Uterus (tissue), 4 donors: ENCODE data around the gene EIF5A. TPM values are rescaled to one million over a fixed set of nuclear protein-coding genes. Genes with fewer than 3 reads are reported as not detected.

Experiments used
- DNase-seq, 2 donors: peaks; one replicate each; pipeline ENCODE4 v3.0.0-alpha.2; 2019 to 2020
- H3K27ac ChIP-seq, 2 donors: fragments of 200-600 bp; sonication (generic); 1 replicate in 1 of 2; 2 replicates in 1 of 2; pipeline ENCODE4 v1.5.1; 2016 to 2018
- H3K27me3 ChIP-seq, 2 donors: fragments of 200-600 bp; sonication (generic); one replicate each; pipeline ENCODE4 v1.5.1; 2018 to 2019; ENCODE audit warnings: control low read depth in 1 of 2
- H3K36me3 ChIP-seq, 2 donors: fragments of 200-600 bp; sonication (generic); one replicate each; pipeline ENCODE4 v1.5.1; 2019; ENCODE audit warnings: control low read depth in 1 of 2
- H3K4me1 ChIP-seq, 2 donors: fragments of 200-600 bp; sonication (generic); one replicate each; pipeline ENCODE4 v1.5.1; 2018 to 2019; ENCODE audit warnings: control low read depth in 1 of 2
- H3K4me3 ChIP-seq, 2 donors: fragments of 200-600 bp; sonication (generic); 1 replicate in 1 of 2; 2 replicates in 1 of 2; pipeline ENCODE4 v1.5.1; 2018 to 2019; ENCODE audit warnings: mild to moderate bottlenecking in 1 of 2
- H3K9me3 ChIP-seq, 2 donors: fragments of 200-600 bp; sonication (generic); one replicate each; pipeline ENCODE4 v1.5.1; 2019; ENCODE audit warnings: control low read depth in 1 of 2
- POLR2A ChIP-seq, 2 donors: fragments of 450-650 bp; IDR thresholded peaks; one replicate each; pipeline ENCODE4 v1.6.1; 2016; ENCODE audit warnings: antibody characterized with exemption in 2 of 2, mild to moderate bottlenecking in 1 of 2, moderate library complexity in 1 of 2
- intact Hi-C: fragments of 100-400 bp; cut with DNase I; formaldehyde crosslinking; loops from one replicate; pipeline ENCODE4 v1.15.1; 2023; ENCODE audit warnings: low total_unique reads
- total RNA-seq, 4 donors: library from RNA; depleted of rRNA in 3 of 4; stranded (reverse); fragments of >200 nt in 3 of 4; gene quantifications; one replicate each; pipeline versions ENCODE4 v1.1.0 to v1.2.4, GENCODE V29; 2014 to 2023
- TF ChIP-seq, protein P1 (sequence below), 4 experiments: fragments of 200-600 bp in 2 of 4; fragments of 450-650 bp in 2 of 4; sonication (generic) in 2 of 4; IDR thresholded peaks; one replicate each; pipeline ENCODE4 v1.5.1; 2016 to 2019; ENCODE audit warnings: antibody characterized with exemption in 4 of 4, mild to moderate bottlenecking in 2 of 4, moderate library complexity in 1 of 4
- donor health status: DM: yes; HTN: yes; CAD: no.

EIF5A gene
- total RNA-seq, 4 donors from 2014 or later = 75.3 to 219 (median 198) TPM

GRCh38 chr17:7327501-7327900 is 20.1 kb downstream of the EIF5A start:
- intact Hi-C loops = no loop called here

GRCh38 chr17:7328009-7328408 is 20.6 kb downstream of the EIF5A start:
- Histone ChIP-seq H3K4me1 (no peaks in the 10 kb centered on the region), H3K36me3 (no peaks in the 10 kb centered on the region), H3K4me3 (no peak overlapping the region), H3K27ac (no peak overlapping the region), H3K27me3 (no peaks in the 10 kb centered on the region), H3K9me3 (no peaks in the 10 kb centered on the region)
- TF ChIP-seq POLR2A (IDR thresholded peaks at IDR 0.05) = no peak
- TF ChIP-seq, protein P1, sequence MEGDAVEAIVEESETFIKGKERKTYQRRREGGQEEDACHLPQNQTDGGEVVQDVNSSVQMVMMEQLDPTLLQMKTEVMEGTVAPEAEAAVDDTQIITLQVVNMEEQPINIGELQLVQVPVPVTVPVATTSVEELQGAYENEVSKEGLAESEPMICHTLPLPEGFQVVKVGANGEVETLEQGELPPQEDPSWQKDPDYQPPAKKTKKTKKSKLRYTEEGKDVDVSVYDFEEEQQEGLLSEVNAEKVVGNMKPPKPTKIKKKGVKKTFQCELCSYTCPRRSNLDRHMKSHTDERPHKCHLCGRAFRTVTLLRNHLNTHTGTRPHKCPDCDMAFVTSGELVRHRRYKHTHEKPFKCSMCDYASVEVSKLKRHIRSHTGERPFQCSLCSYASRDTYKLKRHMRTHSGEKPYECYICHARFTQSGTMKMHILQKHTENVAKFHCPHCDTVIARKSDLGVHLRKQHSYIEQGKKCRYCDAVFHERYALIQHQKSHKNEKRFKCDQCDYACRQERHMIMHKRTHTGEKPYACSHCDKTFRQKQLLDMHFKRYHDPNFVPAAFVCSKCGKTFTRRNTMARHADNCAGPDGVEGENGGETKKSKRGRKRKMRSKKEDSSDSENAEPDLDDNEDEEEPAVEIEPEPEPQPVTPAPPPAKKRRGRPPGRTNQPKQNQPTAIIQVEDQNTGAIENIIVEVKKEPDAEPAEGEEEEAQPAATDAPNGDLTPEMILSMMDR (IDR thresholded peaks at IDR 0.05) = no peak
- DNase-seq = no peak
- intact Hi-C loops = no loop called here

More at GRCh38 chr17:7327501-7327900, 20.1 kb downstream of the EIF5A start:
- Histone ChIP-seq H3K36me3 (no peaks in the 10 kb centered on the region), H3K4me1 (no peaks in the 10 kb centered on the region), H3K27ac (no peak overlapping the region), H3K9me3 (no peaks in the 10 kb centered on the region), H3K27me3 (no peaks in the 10 kb centered on the region), H3K4me3 (no peak overlapping the region)
- DNase-seq = no peak
- TF ChIP-seq, protein P1 (IDR thresholded peaks at IDR 0.05) = no peak
- TF ChIP-seq POLR2A (IDR thresholded peaks at IDR 0.05) = no peak

- Histone ChIP-seq H3K27ac (peak within 1 kb of the TSS; percentile 88 to 95), H3K9me3 (no peaks in the 10 kb centered on the region), H3K4me1 (no peaks in the 10 kb centered on the region), H3K36me3 (no peaks in the 10 kb centered on the region), H3K4me3 (peak within 1 kb of the TSS; percentile 57 to 65), H3K27me3 (no peaks in the 10 kb centered on the region)
- no peak for TF ChIP-seq POLR2A (IDR thresholded peaks at IDR 0.05)
- TF ChIP-seq, protein P1 (IDR thresholded peaks at IDR 0.05) = no peak
- intact Hi-C loops = no loop called here
- no peak for DNase-seq
These were observed 21.5 kb downstream of the EIF5A start, which contains the start of gene NEURL4 for GRCh38 chr17:7328840-7329373. TSS of gene NEURL4 (minus strand) at chr17:7329335. CDS start at chr17:7329312, 23 bp downstream.

DNA sequence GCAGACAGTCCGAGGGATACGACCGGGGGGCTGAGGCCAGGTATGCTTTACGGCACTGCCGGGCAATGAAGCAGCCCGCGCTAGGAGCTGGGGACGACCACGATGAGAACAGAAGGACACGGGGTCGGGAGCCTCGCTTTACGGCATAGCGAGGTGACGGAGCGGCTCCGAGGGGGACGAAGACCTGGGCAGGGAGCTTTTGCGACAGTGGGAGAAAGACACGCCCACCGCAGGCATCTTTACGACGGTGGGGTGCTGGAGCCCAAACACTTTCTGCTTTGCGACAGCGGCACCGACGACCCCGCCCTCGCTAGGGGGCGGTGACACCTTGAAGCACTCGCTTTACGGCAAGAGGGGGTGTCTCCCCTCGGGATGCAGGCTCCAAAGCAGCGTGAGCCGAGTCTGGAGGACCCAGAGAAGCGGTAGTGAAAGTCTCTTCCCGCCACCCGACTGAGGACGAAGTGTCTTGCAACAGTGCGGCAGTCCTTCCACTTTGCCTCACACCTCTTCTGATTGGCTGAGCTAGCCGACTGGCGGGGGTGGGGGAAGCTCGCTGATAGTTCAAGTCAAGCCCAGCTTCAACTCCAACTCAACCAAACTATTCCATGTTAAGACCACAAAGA is 22.1 kb downstream of the EIF5A start:
- intact Hi-C loops = no loop called here
- peak overlapping the region; percentile 88 to 95 for H3K27ac ChIP-seq
- H3K9me3 ChIP-seq = no peaks in the 10 kb centered on the region
- H3K4me3 ChIP-seq = peak overlapping the region; percentile 57 to 65
- peak; percentile 99 for DNase-seq
- H3K36me3 ChIP-seq = no peaks in the 10 kb centered on the region
- peak; percentile 62 to 91 for TF ChIP-seq POLR2A (IDR thresholded peaks at IDR 0.05)
- TF ChIP-seq, protein P1 (IDR thresholded peaks at IDR 0.05) = peak in 2 of 4 experiments; percentile 7 to 14
- no peaks in the 10 kb centered on the region for H3K27me3 ChIP-seq
- no peaks in the 10 kb centered on the region for H3K4me1 ChIP-seq

- Histone ChIP-seq H3K27ac (peak overlapping the region; percentile 88 to 95), H3K9me3 (no peaks in the 10 kb centered on the region), H3K36me3 (no peaks in the 10 kb centered on the region), H3K27me3 (no peaks in the 10 kb centered on the region), H3K4me1 (no peaks in the 10 kb centered on the region), H3K4me3 (peak overlapping the region; percentile 57 to 65)
- intact Hi-C loops = no loop called here
- TF ChIP-seq POLR2A (IDR thresholded peaks at IDR 0.05) = no peak
- TF ChIP-seq, protein P1 (IDR thresholded peaks at IDR 0.05) = no peak
- DNase-seq = peak; percentile 80 to 81
These were observed 22.7 kb downstream of the EIF5A start for GRCh38 chr17:7329997-7330637.
